H9 (cell line): Measurements from ENCODE around the gene KCTD18. TPM values are rescaled to one million over a fixed set of nuclear protein-coding genes. Genes with fewer than 3 reads are reported as not detected.

Source experiments
- DNase-seq: peaks from one replicate; pipeline ENCODE4 v3.0.0-alpha.2; 2017
- H2AFZ ChIP-seq: one replicate; pipeline ENCODE4 v1.6.1; 2013; ENCODE audit warnings: mild to moderate bottlenecking, low read length, control low read depth, moderate library complexity
- H2AK5ac ChIP-seq: 2 replicates; pipeline ENCODE4 v1.6.1; 2013; ENCODE audit warnings: low read length, control low read depth, mixed read lengths; ENCODE audit not compliant: insufficient read length
- H2BK120ac ChIP-seq: one replicate; pipeline ENCODE4 v1.6.1; 2013; ENCODE audit warnings: low read depth, mild to moderate bottlenecking, low read length, control low read depth, inconsistent platforms; ENCODE audit not compliant: poor library complexity, severe bottlenecking
- H2BK12ac ChIP-seq: 2 replicates; pipeline ENCODE4 v1.6.1; 2013; ENCODE audit warnings: low read length, control low read depth, mixed read lengths, low read depth; ENCODE audit not compliant: insufficient read length
- H2BK15ac ChIP-seq: 2 replicates; pipeline ENCODE4 v1.6.1; 2013; ENCODE audit warnings: low read depth, low read length, control low read depth
- H2BK20ac ChIP-seq: one replicate; pipeline ENCODE4 v1.6.1; 2013; ENCODE audit warnings: low read depth, mild to moderate bottlenecking, low read length, control low read depth, inconsistent platforms; ENCODE audit not compliant: poor library complexity, severe bottlenecking
- H2BK5ac ChIP-seq: 2 replicates; pipeline ENCODE4 v1.6.1; 2013; ENCODE audit warnings: low read length, control low read depth, mixed read lengths; ENCODE audit not compliant: insufficient read length
- H3K14ac ChIP-seq: 2 replicates; pipeline ENCODE4 v1.6.1; 2013; ENCODE audit warnings: low read length, control low read depth; ENCODE audit not compliant: insufficient read depth
- H3K18ac ChIP-seq: 2 replicates; pipeline ENCODE4 v1.6.1; 2013; ENCODE audit warnings: low read depth, mild to moderate bottlenecking, mixed read lengths, low read length, control low read depth; ENCODE audit not compliant: insufficient read length
- H3K23ac ChIP-seq: 2 replicates; pipeline ENCODE4 v1.6.1; 2013; ENCODE audit warnings: low read length, control low read depth, mixed read lengths, low read depth; ENCODE audit not compliant: insufficient read length
- H3K23me2 ChIP-seq: 2 replicates; pipeline ENCODE4 v1.6.1; 2013; ENCODE audit warnings: low read depth, mild to moderate bottlenecking, mixed read lengths, low read length, control low read depth; ENCODE audit not compliant: insufficient read length, poor library complexity, severe bottlenecking
- H3K27ac ChIP-seq: 2 replicates; pipeline ENCODE4 v1.5.1; 2013; ENCODE audit warnings: low read length, control low read depth, mixed read lengths, low read depth; ENCODE audit not compliant: insufficient read length
- H3K27me3 ChIP-seq: 2 replicates; pipeline ENCODE4 v1.6.1; 2013; ENCODE audit warnings: low read length, control low read depth, inconsistent platforms; ENCODE audit not compliant: insufficient read depth
- H3K4ac ChIP-seq: 2 replicates; pipeline ENCODE4 v1.6.1; 2013; ENCODE audit warnings: low read depth, mild to moderate bottlenecking, control low read depth, inconsistent platforms, low read length, moderate library complexity
- H3K4me1 ChIP-seq: 2 replicates; pipeline ENCODE4 v1.6.1; 2013; ENCODE audit warnings: low read length, control low read depth, inconsistent platforms; ENCODE audit not compliant: insufficient read depth
- H3K4me2 ChIP-seq: 2 replicates; pipeline ENCODE4 v1.6.1; 2013; ENCODE audit warnings: low read length, control low read depth, mixed read lengths; ENCODE audit not compliant: insufficient read length, insufficient read depth
- H3K56ac ChIP-seq: 2 replicates; pipeline ENCODE4 v1.6.1; 2013; ENCODE audit warnings: low read depth, mild to moderate bottlenecking, mixed read lengths, low read length, control low read depth; ENCODE audit not compliant: insufficient read length
- H3K79me1 ChIP-seq: 2 replicates; pipeline ENCODE4 v1.6.1; 2013; ENCODE audit warnings: low read depth, mild to moderate bottlenecking, moderate library complexity, low read length, control low read depth, inconsistent platforms; ENCODE audit not compliant: insufficient read depth, poor library complexity, severe bottlenecking
- H3K79me2 ChIP-seq: 2 replicates; pipeline ENCODE4 v1.6.1; 2013; ENCODE audit warnings: low read length, control low read depth, inconsistent platforms; ENCODE audit not compliant: insufficient read depth
- H3K9ac ChIP-seq: 2 replicates; pipeline ENCODE4 v1.6.1; 2013; ENCODE audit warnings: low read length, control low read depth, mixed read lengths; ENCODE audit not compliant: insufficient read length; ENCODE audit errors: extremely low read depth
- H3K9me3 ChIP-seq: one replicate; pipeline ENCODE4 v1.6.1; 2013; ENCODE audit warnings: low read depth, low read length, inconsistent platforms; ENCODE audit not compliant: control insufficient read depth
- H3T11ph ChIP-seq: one replicate; pipeline ENCODE4 v1.6.1; 2013; ENCODE audit warnings: mild to moderate bottlenecking, low read length, control low read depth, inconsistent platforms
- H4K20me1 ChIP-seq: one replicate; pipeline ENCODE4 v1.6.1; 2013; ENCODE audit not compliant: control insufficient read depth, insufficient read length, insufficient read depth
- H4K5ac ChIP-seq: 2 replicates; pipeline ENCODE4 v1.6.1; 2013; ENCODE audit warnings: low read depth, mild to moderate bottlenecking, mixed read lengths, low read length, control low read depth; ENCODE audit not compliant: insufficient read length
- H4K8ac ChIP-seq: replicated peaks from 2 replicates; pipeline ENCODE4 v1.6.1; 2013; ENCODE audit warnings: low read length, control low read depth, mixed read lengths, low read depth; ENCODE audit not compliant: insufficient read length
- H4K91ac ChIP-seq: 2 replicates; pipeline ENCODE4 v1.6.1; 2013; ENCODE audit warnings: low read depth, mild to moderate bottlenecking, moderate library complexity, mixed read lengths, low read length, control low read depth; ENCODE audit not compliant: insufficient read length
- H3K27ac Mint-ChIP-seq, 3 experiments: 2 replicates in 2 of 3; 3 replicates in 1 of 3; pipeline ENCODE4 v1.8.0; 2020 to 2021; ENCODE audit warnings: mixed read lengths in 3 of 3, mild to moderate bottlenecking in 1 of 3, moderate library complexity in 1 of 3
- H3K27me3 Mint-ChIP-seq: 2 replicates; pipeline ENCODE4 v1.8.0; 2021; ENCODE audit warnings: low read depth, mild to moderate bottlenecking, moderate library complexity, mixed read lengths
- H3K36me3 Mint-ChIP-seq, 3 experiments: 2 replicates in 2 of 3; 3 replicates in 1 of 3; pipeline ENCODE4 v1.8.0; 2020 to 2021; ENCODE audit warnings: low read depth in 3 of 3, mixed read lengths in 3 of 3; ENCODE audit not compliant: insufficient read depth in 1 of 3
- H3K4me1 Mint-ChIP-seq, 2 experiments: 2 replicates each; pipeline ENCODE4 v1.8.0; 2020; ENCODE audit warnings: mixed read lengths in 2 of 2
- H3K4me3 Mint-ChIP-seq, 2 experiments: 2 replicates in 1 of 2; 3 replicates in 1 of 2; pipeline ENCODE4 v1.8.0; 2020 to 2021; ENCODE audit warnings: mild to moderate bottlenecking in 2 of 2, mixed read lengths in 2 of 2, moderate library complexity in 1 of 2
- H3K9me3 Mint-ChIP-seq, 2 experiments: 2 replicates in 1 of 2; 3 replicates in 1 of 2; pipeline ENCODE4 v1.8.0; 2020; ENCODE audit warnings: mild to moderate bottlenecking in 2 of 2, mixed read lengths in 2 of 2, moderate library complexity in 1 of 2
- CTCF ChIP-seq: fragments of 200-600 bp; sonication (generic); conservative IDR thresholded peaks from 3 replicates; pipeline ENCODE4 v1.8.0; 2021; ENCODE audit warnings: antibody characterized with exemption, mild to moderate bottlenecking
- WGBS: extraction: QIAGEN DNeasy Blood & Tissue Kit; methylation state at CpG from one replicate; pipeline ENCODE4 v1.1.7; 2013; ENCODE audit warnings: missing lambda C conversion rate, low lambda C conversion rate, mixed read lengths; ENCODE audit not compliant: insufficient read length; ENCODE audit errors: extremely low coverage; 5-methylcytosine and 5-hydroxymethylcytosine counted together
- total RNA-seq: library from RNA; stranded (reverse); gene quantifications from 2 replicates; pipeline ENCODE4 v1.2.1, GENCODE V29; 2021

KCTD18 gene
- total RNA-seq, 1 experiment from 2014 or later: 4.9 TPM

- WGBS: no CpG with 5 or more reads among the region's 4 CpGs
Observed at GRCh38 chr2:200449149-200449548, 60.7 kb downstream of the KCTD18 start.

More at GRCh38 chr2:200449149-200449548, 60.7 kb downstream of the KCTD18 start:
- Mint-ChIP-seq H3K4me3 (no peak overlapping the region), H3K36me3 (peaks cover 3 to 27% (median 4%) of the 10 kb centered on the region in 3 experiments; a peak in 5 of 7 replicates), H3K9me3 (no peaks in the 10 kb centered on the region), H3K27ac (no peak overlapping the region), H3K4me1 (peaks cover 7 to 12% of the 10 kb centered on the region in 2 experiments), H3K27me3 (no peaks in the 10 kb centered on the region)
- Histone ChIP-seq H3K9me3 (no peaks in the 10 kb centered on the region), H4K5ac (no peak overlapping the region), H2BK12ac (no peak overlapping the region), H4K8ac (no peak overlapping the region), H3K79me2 (no peaks in the 10 kb centered on the region), H2BK15ac (no peak overlapping the region), H3K9ac (no peak overlapping the region), H3K18ac (no peak overlapping the region), H3K4ac (no peak overlapping the region), H3K79me1 (no peaks in the 10 kb centered on the region), H2AK5ac (no peak overlapping the region), H2BK20ac (no peak overlapping the region), H3K23me2 (no peaks in the 10 kb centered on the region), H3K27ac (no peak overlapping the region), H3K4me2 (no peak overlapping the region), H2BK5ac (no peak overlapping the region), H3K27me3 (no peaks in the 10 kb centered on the region), H3K56ac (no peak overlapping the region), H3K23ac (no peak overlapping the region), H3K4me1 (peaks cover 6% of the 10 kb centered on the region; the same call in 1 of the 2 replicates), H3T11ph (no peak overlapping the region), H4K20me1 (no peaks in the 10 kb centered on the region), H2BK120ac (no peak overlapping the region), H2AFZ (no peak overlapping the region), H4K91ac (no peak overlapping the region), H3K14ac (no peak overlapping the region)
- TF ChIP-seq CTCF: no peak
- no peak for DNase-seq
